Measurements from ENCODE around the gene TMEM190. TPM values are rescaled to one million over a fixed set of nuclear protein-coding genes. Genes with fewer than 3 reads are reported as not detected.
"Not testable (repeated sequence)": the region's sequence is repeated elsewhere in the genome, so short reads cannot be mapped to it uniquely, and the experiment has no call there.

The TMEM190 gene
- total RNA-seq, 2 donors from 2014 or later: not detected

- Mint-ChIP-seq H3K4me1 (ENCODE audit: low read depth) (peaks cover 30% of the 10 kb centered on the region), H3K36me3 (ENCODE audit: insufficient read depth in 2 of 2) (peaks cover 7 to 16% of the 10 kb centered on the region in 2 donors), H3K9me3 (no peaks in the 10 kb centered on the region), H3K27ac (no peak overlapping the region), H3K4me3 (no peak overlapping the region), H3K27me3 (ENCODE audit: low read depth) (no peaks in the 10 kb centered on the region)
- no peak for DNase-seq
- peak in 1 of 2 donors; percentile 6 for ATAC-seq (replicated peaks in 1 of 2)
These were observed 16.5 kb downstream of the TMEM190 start for GRCh38 chr19:55392820-55393761.

GRCh38 chr19:55398200-55398925 lies 21.7 kb downstream of the TMEM190 start:
- no peak for DNase-seq
- peak overlapping the region; percentile 46 to 69 for H3K4me3 Mint-ChIP-seq
- peak overlapping the region; percentile 56 for H3K27ac Mint-ChIP-seq
- ATAC-seq (replicated peaks in 1 of 2): peak; percentile 39 to 61
- peaks cover 37% of the 10 kb centered on the region for H3K4me1 Mint-ChIP-seq (ENCODE audit: low read depth)
- no peaks in the 10 kb centered on the region for H3K9me3 Mint-ChIP-seq
- no peaks in the 10 kb centered on the region for H3K27me3 Mint-ChIP-seq (ENCODE audit: low read depth)
- H3K36me3 Mint-ChIP-seq (ENCODE audit: insufficient read depth in 2 of 2): peaks cover 7 to 9% of the 10 kb centered on the region in 2 donors

- H3K36me3 Mint-ChIP-seq (ENCODE audit: insufficient read depth in 2 of 2): peaks cover 7 to 11% of the 10 kb centered on the region in 2 donors
- no peak overlapping the region for H3K27ac Mint-ChIP-seq
- no peak overlapping the region for H3K4me3 Mint-ChIP-seq
- H3K27me3 Mint-ChIP-seq (ENCODE audit: low read depth): no peaks in the 10 kb centered on the region
- H3K4me1 Mint-ChIP-seq (ENCODE audit: low read depth): peaks cover 42% of the 10 kb centered on the region
- H3K9me3 Mint-ChIP-seq: no peaks in the 10 kb centered on the region
- ATAC-seq (replicated peaks in 1 of 2) (peak in 1 of 2 donors; percentile 10), DNase-seq (no peak)
These were observed 23.9 kb downstream of the TMEM190 start for GRCh38 chr19:55400281-55401087.

- H3K9me3 Mint-ChIP-seq; ATAC-seq (replicated peaks in 1 of 2); DNase-seq; H3K4me3 Mint-ChIP-seq; H3K27me3 Mint-ChIP-seq (ENCODE audit: low read depth); H3K27ac Mint-ChIP-seq: not testable (repeated sequence)
- Mint-ChIP-seq H3K4me1 (ENCODE audit: low read depth) (peaks cover 51% of the 10 kb centered on the region), H3K36me3 (ENCODE audit: insufficient read depth in 2 of 2) (peaks cover 15 to 20% of the 10 kb centered on the region in 2 donors)
These were observed 24.8 kb downstream of the TMEM190 start for GRCh38 chr19:55401390-55401789.

GRCh38 chr19:55402509-55402908 lies 25.9 kb downstream of the TMEM190 start:
- H3K4me1 Mint-ChIP-seq (ENCODE audit: low read depth): peaks cover 54% of the 10 kb centered on the region
- no peaks in the 10 kb centered on the region for H3K9me3 Mint-ChIP-seq
- H3K36me3 Mint-ChIP-seq (ENCODE audit: insufficient read depth in 2 of 2): peaks cover 19 to 25% of the 10 kb centered on the region in 2 donors
- DNase-seq (no peak), ATAC-seq (replicated peaks in 1 of 2) (peak in 1 of 2 donors; percentile 1)
- no peak overlapping the region for H3K27ac Mint-ChIP-seq
- H3K4me3 Mint-ChIP-seq: no peak overlapping the region
- H3K27me3 Mint-ChIP-seq (ENCODE audit: low read depth): no peaks in the 10 kb centered on the region

- Mint-ChIP-seq H3K9me3 (peaks cover 0 to 2% of the 10 kb centered on the region in 2 donors), H3K27me3 (ENCODE audit: low read depth) (no peaks in the 10 kb centered on the region), H3K4me1 (ENCODE audit: low read depth) (peaks cover 40% of the 10 kb centered on the region), H3K4me3 (peak overlapping the region; percentile 88 to 95), H3K36me3 (ENCODE audit: insufficient read depth in 2 of 2) (peaks cover 21 to 30% of the 10 kb centered on the region in 2 donors), H3K27ac (peak overlapping the region; percentile 89)
- DNase-seq: no peak
- ATAC-seq (replicated peaks in 1 of 2): no peak
These were observed 29.0 kb downstream of the TMEM190 start for GRCh38 chr19:55405638-55406037.

GRCh38 chr19:55406091-55406825 lies 29.6 kb downstream of the TMEM190 start:
- ATAC-seq (replicated peaks in 1 of 2) (no peak), DNase-seq (no peak)
- H3K4me1 Mint-ChIP-seq (ENCODE audit: low read depth): peaks cover 40% of the 10 kb centered on the region
- peak overlapping the region; percentile 89 for H3K27ac Mint-ChIP-seq
- peaks cover 3% of the 10 kb centered on the region for H3K27me3 Mint-ChIP-seq (ENCODE audit: low read depth)
- H3K4me3 Mint-ChIP-seq: peak overlapping the region; percentile 88 to 95
- H3K9me3 Mint-ChIP-seq: peaks cover 0 to 2% of the 10 kb centered on the region in 2 donors
- peaks cover 20 to 28% of the 10 kb centered on the region in 2 donors for H3K36me3 Mint-ChIP-seq (ENCODE audit: insufficient read depth in 2 of 2)

GRCh38 chr19:55406826-55407549 lies 30.4 kb downstream of the TMEM190 start:
- Mint-ChIP-seq H3K4me1 (ENCODE audit: low read depth) (peaks cover 38% of the 10 kb centered on the region), H3K36me3 (ENCODE audit: insufficient read depth in 2 of 2) (peaks cover 18 to 28% of the 10 kb centered on the region in 2 donors), H3K27me3 (ENCODE audit: low read depth) (peaks cover 6% of the 10 kb centered on the region), H3K4me3 (peak overlapping the region; percentile 88 to 95), H3K27ac (peak overlapping the region; percentile 89), H3K9me3 (peaks cover 0 to 2% of the 10 kb centered on the region in 2 donors)
- ATAC-seq (replicated peaks in 1 of 2): no peak
- no peak for DNase-seq

- Mint-ChIP-seq H3K36me3 (ENCODE audit: insufficient read depth in 2 of 2) (peaks cover 18 to 28% of the 10 kb centered on the region in 2 donors), H3K4me1 (ENCODE audit: low read depth) (peaks cover 35% of the 10 kb centered on the region), H3K27ac (peak within 1 kb of the TSS; percentile 93), H3K4me3 (peak within 1 kb of the TSS; percentile 88 to 95)
- peak; percentile 69 to 71 for ATAC-seq (replicated peaks in 1 of 2)
- not testable (repeated sequence) for H3K9me3 Mint-ChIP-seq; H3K27me3 Mint-ChIP-seq (ENCODE audit: low read depth); DNase-seq
These were observed 30.8 kb downstream of the TMEM190 start, which contains the start of gene UBE2S for GRCh38 chr19:55407550-55407799. Gene UBE2S, minus strand, starts transcription at chr19:55407788. Its CDS starts 199 bp downstream, at chr19:55407589.

GRCh38 chr19:55407800-55408532 lies 31.3 kb downstream of the TMEM190 start:
- H3K4me1 Mint-ChIP-seq (ENCODE audit: low read depth): peaks cover 32% of the 10 kb centered on the region

GRCh38 chr19:55408533-55408872 lies 31.9 kb downstream of the TMEM190 start:
- Mint-ChIP-seq H3K27me3 (ENCODE audit: low read depth) (peaks cover 6% of the 10 kb centered on the region), H3K4me3 (peak overlapping the region; percentile 88 to 95), H3K9me3 (peaks cover 0 to 2% of the 10 kb centered on the region in 2 donors), H3K4me1 (ENCODE audit: low read depth) (peaks cover 26% of the 10 kb centered on the region), H3K36me3 (ENCODE audit: insufficient read depth in 2 of 2) (peaks cover 15 to 21% of the 10 kb centered on the region in 2 donors), H3K27ac (peak overlapping the region; percentile 93)
- ATAC-seq (replicated peaks in 1 of 2) (no peak), DNase-seq (no peak)

More at GRCh38 chr19:55407800-55408532, 31.3 kb downstream of the TMEM190 start:
- Mint-ChIP-seq H3K4me3 (peak overlapping the region; percentile 88 to 95), H3K27ac (peak overlapping the region; percentile 93), H3K36me3 (ENCODE audit: insufficient read depth in 2 of 2) (peaks cover 17 to 25% of the 10 kb centered on the region in 2 donors), H3K27me3 (ENCODE audit: low read depth) (peaks cover 6% of the 10 kb centered on the region), H3K9me3 (peaks cover 0 to 2% of the 10 kb centered on the region in 2 donors)
- peak; percentile 96 to 98 for DNase-seq
- peak; percentile 85 to 90 for ATAC-seq (replicated peaks in 1 of 2)
